DOHH2 (cell line): ENCODE data around the gene DOP1A.

ENCODE experiments used
- H3F3A ChIP-seq: fragments of 200-600 bp; sonication (generic), shearing (Covaris generic); 2 replicates; pipeline ENCODE4 v1.6.0; 2016; ENCODE audit warnings: antibody characterized with exemption, mild to moderate bottlenecking; ENCODE audit not compliant: control insufficient read depth, insufficient read depth
- H3K27ac ChIP-seq: fragments of 200-600 bp; sonication (generic); 2 replicates; pipeline ENCODE4 v1.5.1; 2014; ENCODE audit warnings: low read depth, mild to moderate bottlenecking, low read length, moderate library complexity
- H3K27me3 ChIP-seq: fragments of 200-600 bp; sonication (generic); 2 replicates; pipeline ENCODE4 v1.6.1; 2014; ENCODE audit warnings: mild to moderate bottlenecking, low read length, mixed read lengths; ENCODE audit not compliant: control insufficient read depth
- H3K36me3 ChIP-seq: fragments of 200-600 bp; sonication (generic); 2 replicates; pipeline ENCODE4 v1.6.1; 2014; ENCODE audit warnings: mild to moderate bottlenecking, low read length, moderate library complexity, mixed read lengths; ENCODE audit not compliant: control insufficient read depth
- H3K4me1 ChIP-seq: fragments of 200-600 bp; sonication (generic); 2 replicates; pipeline ENCODE4 v1.6.1; 2014; ENCODE audit warnings: mild to moderate bottlenecking, low read length, mixed read lengths; ENCODE audit not compliant: control insufficient read depth
- H3K4me2 ChIP-seq: fragments of 200-600 bp; sonication (generic); 2 replicates; pipeline ENCODE4 v1.6.0; 2014; ENCODE audit warnings: mild to moderate bottlenecking, low read length, moderate library complexity
- H3K4me3 ChIP-seq: fragments of 200-600 bp; sonication (generic); 2 replicates; pipeline ENCODE4 v1.5.1; 2014; ENCODE audit warnings: mild to moderate bottlenecking, low read length, mixed read lengths
- H3K79me2 ChIP-seq: fragments of 200-600 bp; sonication (generic); 2 replicates; pipeline ENCODE4 v1.6.1; 2014; ENCODE audit warnings: mild to moderate bottlenecking, low read length, mixed read lengths; ENCODE audit not compliant: control insufficient read depth
- H3K9me2 ChIP-seq: fragments of 200-600 bp; sonication (generic); replicated peaks from 2 replicates; pipeline ENCODE4 v1.6.1; 2014; ENCODE audit warnings: mild to moderate bottlenecking, low read length, mixed read lengths; ENCODE audit not compliant: control insufficient read depth
- H3K9me3 ChIP-seq: fragments of 200-600 bp; sonication (generic); 2 replicates; pipeline ENCODE4 v1.6.1; 2014; ENCODE audit warnings: antibody characterized with exemption, low read length, mixed read lengths; ENCODE audit not compliant: control insufficient read depth, insufficient read depth
- H4K20me1 ChIP-seq: fragments of 200-600 bp; sonication (generic); 2 replicates; pipeline ENCODE4 v1.6.0; 2014; ENCODE audit warnings: low read depth, mild to moderate bottlenecking, antibody characterized with exemption, low read length, moderate library complexity; ENCODE audit not compliant: control insufficient read depth, insufficient read depth
- EZH2phosphoT487 ChIP-seq: fragments of 200-600 bp; sonication (generic); IDR thresholded peaks from 2 replicates; pipeline ENCODE4 v1.6.1; 2017; ENCODE audit warnings: borderline replicate concordance, mild to moderate bottlenecking, antibody characterized with exemption, low read length, moderate library complexity, mixed read lengths
- TF ChIP-seq, protein P1 (sequence below): fragments of 200-600 bp; sonication (generic); IDR thresholded peaks from one replicate; pipeline ENCODE4 v1.5.1; 2014; ENCODE audit warnings: antibody characterized with exemption, mild to moderate bottlenecking, low read depth, low read length; ENCODE audit not compliant: poor library complexity, severe bottlenecking

The DOP1A gene

DNA sequence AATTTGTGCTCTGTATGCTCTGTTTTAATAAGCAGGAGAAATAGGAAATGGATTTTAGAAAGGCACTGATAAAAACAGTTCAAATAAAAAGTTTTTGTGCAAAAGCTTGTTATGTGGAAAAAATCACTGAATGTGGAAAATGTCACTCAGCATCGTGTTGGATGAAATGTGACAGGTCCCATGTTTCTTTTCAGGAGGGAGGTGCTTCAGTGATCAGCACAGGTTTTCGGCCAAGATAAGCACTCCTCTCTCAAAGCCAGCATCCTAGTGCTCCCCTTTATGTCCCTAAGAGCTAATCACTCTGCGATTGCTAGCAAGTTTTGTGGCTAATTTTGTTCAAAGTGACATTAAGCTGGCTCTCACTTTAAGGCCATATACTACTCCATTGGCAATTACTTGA, 13.8 kb upstream of the DOP1A start:
- no peak overlapping the region for H3K4me2 ChIP-seq
- peaks cover 18% of the 10 kb centered on the region for H3K4me1 ChIP-seq
- no peaks in the 10 kb centered on the region for H3K9me2 ChIP-seq
- no peaks in the 10 kb centered on the region; the same call in 1 of the 2 replicates for H3F3A ChIP-seq
- H3K27ac ChIP-seq, result no peak overlapping the region
- H3K4me3 ChIP-seq, result no peak overlapping the region
- no peaks in the 10 kb centered on the region for H3K79me2 ChIP-seq
- peaks cover 69% of the 10 kb centered on the region for H3K36me3 ChIP-seq
- no peaks in the 10 kb centered on the region for H3K27me3 ChIP-seq
- H3K9me3 ChIP-seq, result no peaks in the 10 kb centered on the region
- TF ChIP-seq EZH2phosphoT487, result no peak
- TF ChIP-seq, protein P1, sequence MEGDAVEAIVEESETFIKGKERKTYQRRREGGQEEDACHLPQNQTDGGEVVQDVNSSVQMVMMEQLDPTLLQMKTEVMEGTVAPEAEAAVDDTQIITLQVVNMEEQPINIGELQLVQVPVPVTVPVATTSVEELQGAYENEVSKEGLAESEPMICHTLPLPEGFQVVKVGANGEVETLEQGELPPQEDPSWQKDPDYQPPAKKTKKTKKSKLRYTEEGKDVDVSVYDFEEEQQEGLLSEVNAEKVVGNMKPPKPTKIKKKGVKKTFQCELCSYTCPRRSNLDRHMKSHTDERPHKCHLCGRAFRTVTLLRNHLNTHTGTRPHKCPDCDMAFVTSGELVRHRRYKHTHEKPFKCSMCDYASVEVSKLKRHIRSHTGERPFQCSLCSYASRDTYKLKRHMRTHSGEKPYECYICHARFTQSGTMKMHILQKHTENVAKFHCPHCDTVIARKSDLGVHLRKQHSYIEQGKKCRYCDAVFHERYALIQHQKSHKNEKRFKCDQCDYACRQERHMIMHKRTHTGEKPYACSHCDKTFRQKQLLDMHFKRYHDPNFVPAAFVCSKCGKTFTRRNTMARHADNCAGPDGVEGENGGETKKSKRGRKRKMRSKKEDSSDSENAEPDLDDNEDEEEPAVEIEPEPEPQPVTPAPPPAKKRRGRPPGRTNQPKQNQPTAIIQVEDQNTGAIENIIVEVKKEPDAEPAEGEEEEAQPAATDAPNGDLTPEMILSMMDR, result no peak
- no peaks in the 10 kb centered on the region for H4K20me1 ChIP-seq

DNA sequence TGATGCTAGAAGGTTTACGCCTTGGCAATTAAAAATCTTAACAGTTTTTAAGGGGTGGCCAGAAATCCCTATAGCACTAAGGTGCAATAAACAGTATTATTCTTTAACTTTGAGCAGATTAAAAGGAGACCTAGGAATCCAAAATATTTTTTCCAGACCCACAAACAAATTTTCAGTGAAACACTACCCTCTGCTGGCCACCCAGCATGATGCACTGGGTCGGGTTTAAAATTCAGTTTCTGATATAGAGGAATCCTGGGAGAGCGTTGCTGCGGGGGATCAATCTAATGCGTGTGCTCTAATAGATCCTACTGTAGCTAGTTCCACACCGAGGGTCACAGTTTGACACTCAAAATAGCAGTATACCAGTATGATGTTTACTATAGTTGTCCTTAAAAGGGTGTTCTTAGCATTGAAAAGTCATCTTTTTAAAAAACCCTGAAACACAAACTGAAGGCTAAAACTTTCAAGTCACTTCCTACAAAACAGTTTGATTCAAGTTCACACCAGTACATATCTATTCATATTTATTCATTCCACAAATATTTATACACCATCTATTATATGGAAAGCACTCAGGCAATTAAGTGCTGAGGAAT, 12.0 kb upstream of the DOP1A start:
- Histone ChIP-seq H3K79me2 (peaks cover 12% of the 10 kb centered on the region), H3K27ac (no peak overlapping the region), H3K4me1 (peaks cover 18% of the 10 kb centered on the region), H3K9me2 (no peaks in the 10 kb centered on the region), H4K20me1 (no peaks in the 10 kb centered on the region), H3K27me3 (no peaks in the 10 kb centered on the region), H3K4me2 (peak overlapping the region; percentile 28), H3K4me3 (no peak overlapping the region), H3K36me3 (peaks cover 65% of the 10 kb centered on the region), H3F3A (no peaks in the 10 kb centered on the region; the same call in 1 of the 2 replicates), H3K9me3 (no peaks in the 10 kb centered on the region)
- TF ChIP-seq, protein P1, result peak; percentile 85
- TF ChIP-seq EZH2phosphoT487, result no peak

DNA sequence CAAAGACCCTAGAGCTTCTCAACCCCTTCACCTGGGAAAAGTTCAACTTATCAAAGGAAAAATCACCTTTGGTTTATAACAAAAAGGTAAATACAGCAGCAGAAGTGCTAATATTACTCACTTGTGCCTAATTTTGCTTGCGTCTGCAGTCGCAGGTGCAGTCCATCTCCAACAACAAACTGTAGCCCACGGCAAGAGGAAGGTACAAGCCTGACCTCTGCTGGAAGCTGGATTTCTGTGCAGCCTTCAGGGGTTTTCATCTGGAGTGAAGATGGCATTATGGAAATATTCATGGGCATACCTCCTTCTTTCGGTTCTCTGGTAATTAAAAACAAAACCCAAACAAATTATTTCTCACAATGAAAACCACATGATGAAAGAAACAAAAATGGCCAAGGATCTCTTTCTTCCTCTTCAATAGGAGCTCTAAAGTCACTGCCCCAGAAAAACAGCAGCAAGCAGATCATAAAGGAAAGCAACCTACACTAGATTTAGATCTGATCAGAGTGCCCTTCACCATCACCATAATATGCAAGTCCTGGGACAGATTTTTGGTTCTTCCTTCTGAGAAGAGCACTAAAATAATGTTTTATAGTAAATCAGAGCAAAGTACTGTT, 9.7 kb upstream of the DOP1A start:
- Histone ChIP-seq H3K27ac (no peak overlapping the region), H4K20me1 (no peaks in the 10 kb centered on the region), H3K36me3 (peaks cover 55% of the 10 kb centered on the region), H3K79me2 (peaks cover 28% of the 10 kb centered on the region), H3K4me2 (peak overlapping the region; percentile 28; the same call in 1 of the 2 replicates), H3K9me2 (no peaks in the 10 kb centered on the region), H3K27me3 (no peaks in the 10 kb centered on the region), H3K4me1 (peaks cover 25% of the 10 kb centered on the region), H3F3A (no peaks in the 10 kb centered on the region; the same call in 1 of the 2 replicates), H3K4me3 (no peak overlapping the region), H3K9me3 (no peaks in the 10 kb centered on the region)
- TF ChIP-seq EZH2phosphoT487, result no peak
- TF ChIP-seq, protein P1, result peak; percentile 76
